ENCODE data around the gene MGAT1.

- TF ChIP-seq CTCF (conservative IDR thresholded peaks at IDR 0.05 in 1 of 2, IDR thresholded peaks at IDR 0.05 in 1 of 2; ENCODE audit: extremely low read depth in 1 of 2, insufficient read depth in 1 of 2, low read depth in 1 of 2, low read length in 2 of 2) (no peak), EZH2 (IDR thresholded peaks at IDR 0.05; ENCODE audit: borderline replicate concordance, low read length) (no peak)
Measured at GRCh38 chr5:180824630-180825476, 22.2 kb upstream of the MGAT1 start.

All from mammary epithelial cell (primary cell).